ENCODE results near the gene DNAJC27. TPM values are rescaled to one million over a fixed set of nuclear protein-coding genes. Genes with fewer than 3 reads are reported as not detected.

Gene DNAJC27
- total RNA-seq (2021) = 3.8 to 5.4 TPM (median 5.0 TPM) in 3 replicates
- percentile 73 among the genes with signal in this experiment for Bru-seq, nascent RNA
- long read RNA-seq, experiment 1, full-length matches to known transcripts = 7 of 16 reads
- long read RNA-seq, experiment 1, partial matches to known transcripts = 3 of 16 reads
- long read RNA-seq, experiment 1, other reads (novel, unspliced or antisense) = 6 of 16 reads
- long read RNA-seq, experiment 2, partial matches to known transcripts = 0 of 4 reads
- long read RNA-seq, experiment 2, other reads (novel, unspliced or antisense) = 4 of 4 reads
- long read RNA-seq, experiment 3, full-length matches to known transcripts = 1 of 1 reads
- long read RNA-seq, experiment 3, partial matches to known transcripts = 0 of 1 reads
- long read RNA-seq, experiment 3, other reads (novel, unspliced or antisense) = 0 of 1 reads

GRCh38 chr2:24971536-24972314 lies at the start of gene DNAJC27:
Gene DNAJC27 (minus strand): TSS chr2:24971955. CDS start chr2:24971904, 51 bp downstream.
- ATAC-seq (peak; percentile 93), DNase-seq (ENCODE audit: low spot score) (peak; percentile 98)
- Mint-ChIP-seq H3K27ac (peak within 1 kb of the TSS; percentile 99), H3K36me3 (peaks cover 5% of the 10 kb centered on the region; the same call in 1 of the 2 replicates), H3K27me3 (ENCODE audit: low read depth) (no peaks in the 10 kb centered on the region), H3K9me3 (no peaks in the 10 kb centered on the region), H3K4me1 (peaks cover 8% of the 10 kb centered on the region; the same call in 1 of the 2 replicates), H3K4me3 (peak within 1 kb of the TSS; percentile 97)
- ChIA-PET CTCF (interaction anchor here (0.6 to 1.0 kb wide), 4 partner anchors 70 to 239 kb away, joined by 3 to 4 read pairs (median 4); no protein-coding TSS in a partner anchor), POLR2A (interaction anchor here (0.7 to 1.1 kb wide), 2 partner anchors 323 to 443 kb away, joined by 3 read pairs; no protein-coding TSS in a partner anchor)
- TF ChIP-seq, protein P1, sequence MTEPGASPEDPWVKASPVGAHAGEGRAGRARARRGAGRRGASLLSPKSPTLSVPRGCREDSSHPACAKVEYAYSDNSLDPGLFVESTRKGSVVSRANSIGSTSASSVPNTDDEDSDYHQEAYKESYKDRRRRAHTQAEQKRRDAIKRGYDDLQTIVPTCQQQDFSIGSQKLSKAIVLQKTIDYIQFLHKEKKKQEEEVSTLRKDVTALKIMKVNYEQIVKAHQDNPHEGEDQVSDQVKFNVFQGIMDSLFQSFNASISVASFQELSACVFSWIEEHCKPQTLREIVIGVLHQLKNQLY (CRISPR knock-in tag; IDR thresholded peaks at IDR 0.05) = no peak
- TF ChIP-seq SMAD3 (CRISPR knock-in tag; IDR thresholded peaks at IDR 0.05; ENCODE audit: borderline replicate concordance) (0 out of 2 replicates have a peak, but pooled peaks have one; percentile 17), ZBTB21 (CRISPR knock-in tag; IDR thresholded peaks at IDR 0.05; ENCODE audit: borderline replicate concordance) (peak; percentile 73; the same call in 1 of the 2 replicates), EMX1 (CRISPR knock-in tag; IDR thresholded peaks at IDR 0.05) (no peak), CBFB (CRISPR knock-in tag; IDR thresholded peaks at IDR 0.05; ENCODE audit: low read depth) (peak; percentile 81; the same call in 1 of the 2 replicates), ETV6 (CRISPR knock-in tag; IDR thresholded peaks at IDR 0.05) (peak; percentile 90), ESRRA (CRISPR knock-in tag; IDR thresholded peaks at IDR 0.05; ENCODE audit: borderline replicate concordance) (peak; percentile 73), IRF1 (CRISPR knock-in tag; IDR thresholded peaks at IDR 0.05) (0 out of 2 replicates have a peak, but pooled peaks have one; percentile 39), FOXK1 (CRISPR knock-in tag; IDR thresholded peaks at IDR 0.05) (peak; percentile 93), FOXP1 (CRISPR knock-in tag; IDR thresholded peaks at IDR 0.05; ENCODE audit: borderline replicate concordance) (peak; percentile 93), OVOL2 (CRISPR knock-in tag; IDR thresholded peaks at IDR 0.05; ENCODE audit: borderline replicate concordance) (no peak), USF1 (CRISPR knock-in tag; IDR thresholded peaks at IDR 0.05) (peak; percentile 8; the same call in 1 of the 2 replicates), NFYB (CRISPR knock-in tag; conservative IDR thresholded peaks at IDR 0.05; ENCODE audit: low read depth) (peak; percentile 88), HMGA2 (CRISPR knock-in tag; IDR thresholded peaks at IDR 0.05) (no peak), TP53 (CRISPR knock-in tag; IDR thresholded peaks at IDR 0.05) (0 out of 2 replicates have a peak, but pooled peaks have one; percentile 28), ZNF416 (CRISPR knock-in tag; IDR thresholded peaks at IDR 0.05) (no peak), SP1 (CRISPR knock-in tag; conservative IDR thresholded peaks at IDR 0.05) (peak; percentile 91), ELF4 (CRISPR knock-in tag; IDR thresholded peaks at IDR 0.05; ENCODE audit: low read depth) (no peak), MYBL2 (CRISPR knock-in tag; IDR thresholded peaks at IDR 0.05) (peak; percentile 93; the same call in 1 of the 2 replicates), CREM (CRISPR knock-in tag; IDR thresholded peaks at IDR 0.05) (peak; percentile 93), FOXP4 (CRISPR knock-in tag; IDR thresholded peaks at IDR 0.05) (0 out of 2 replicates have a peak, but pooled peaks have one; percentile 73)
- TF ChIP-seq, protein P2, sequence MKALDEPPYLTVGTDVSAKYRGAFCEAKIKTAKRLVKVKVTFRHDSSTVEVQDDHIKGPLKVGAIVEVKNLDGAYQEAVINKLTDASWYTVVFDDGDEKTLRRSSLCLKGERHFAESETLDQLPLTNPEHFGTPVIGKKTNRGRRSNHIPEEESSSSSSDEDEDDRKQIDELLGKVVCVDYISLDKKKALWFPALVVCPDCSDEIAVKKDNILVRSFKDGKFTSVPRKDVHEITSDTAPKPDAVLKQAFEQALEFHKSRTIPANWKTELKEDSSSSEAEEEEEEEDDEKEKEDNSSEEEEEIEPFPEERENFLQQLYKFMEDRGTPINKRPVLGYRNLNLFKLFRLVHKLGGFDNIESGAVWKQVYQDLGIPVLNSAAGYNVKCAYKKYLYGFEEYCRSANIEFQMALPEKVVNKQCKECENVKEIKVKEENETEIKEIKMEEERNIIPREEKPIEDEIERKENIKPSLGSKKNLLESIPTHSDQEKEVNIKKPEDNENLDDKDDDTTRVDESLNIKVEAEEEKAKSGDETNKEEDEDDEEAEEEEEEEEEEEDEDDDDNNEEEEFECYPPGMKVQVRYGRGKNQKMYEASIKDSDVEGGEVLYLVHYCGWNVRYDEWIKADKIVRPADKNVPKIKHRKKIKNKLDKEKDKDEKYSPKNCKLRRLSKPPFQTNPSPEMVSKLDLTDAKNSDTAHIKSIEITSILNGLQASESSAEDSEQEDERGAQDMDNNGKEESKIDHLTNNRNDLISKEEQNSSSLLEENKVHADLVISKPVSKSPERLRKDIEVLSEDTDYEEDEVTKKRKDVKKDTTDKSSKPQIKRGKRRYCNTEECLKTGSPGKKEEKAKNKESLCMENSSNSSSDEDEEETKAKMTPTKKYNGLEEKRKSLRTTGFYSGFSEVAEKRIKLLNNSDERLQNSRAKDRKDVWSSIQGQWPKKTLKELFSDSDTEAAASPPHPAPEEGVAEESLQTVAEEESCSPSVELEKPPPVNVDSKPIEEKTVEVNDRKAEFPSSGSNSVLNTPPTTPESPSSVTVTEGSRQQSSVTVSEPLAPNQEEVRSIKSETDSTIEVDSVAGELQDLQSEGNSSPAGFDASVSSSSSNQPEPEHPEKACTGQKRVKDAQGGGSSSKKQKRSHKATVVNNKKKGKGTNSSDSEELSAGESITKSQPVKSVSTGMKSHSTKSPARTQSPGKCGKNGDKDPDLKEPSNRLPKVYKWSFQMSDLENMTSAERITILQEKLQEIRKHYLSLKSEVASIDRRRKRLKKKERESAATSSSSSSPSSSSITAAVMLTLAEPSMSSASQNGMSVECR (CRISPR knock-in tag; IDR thresholded peaks at IDR 0.05; ENCODE audit: borderline replicate concordance) = peak; percentile 62; the same call in 1 of the 2 replicates
- TF ChIP-seq, protein P3, sequence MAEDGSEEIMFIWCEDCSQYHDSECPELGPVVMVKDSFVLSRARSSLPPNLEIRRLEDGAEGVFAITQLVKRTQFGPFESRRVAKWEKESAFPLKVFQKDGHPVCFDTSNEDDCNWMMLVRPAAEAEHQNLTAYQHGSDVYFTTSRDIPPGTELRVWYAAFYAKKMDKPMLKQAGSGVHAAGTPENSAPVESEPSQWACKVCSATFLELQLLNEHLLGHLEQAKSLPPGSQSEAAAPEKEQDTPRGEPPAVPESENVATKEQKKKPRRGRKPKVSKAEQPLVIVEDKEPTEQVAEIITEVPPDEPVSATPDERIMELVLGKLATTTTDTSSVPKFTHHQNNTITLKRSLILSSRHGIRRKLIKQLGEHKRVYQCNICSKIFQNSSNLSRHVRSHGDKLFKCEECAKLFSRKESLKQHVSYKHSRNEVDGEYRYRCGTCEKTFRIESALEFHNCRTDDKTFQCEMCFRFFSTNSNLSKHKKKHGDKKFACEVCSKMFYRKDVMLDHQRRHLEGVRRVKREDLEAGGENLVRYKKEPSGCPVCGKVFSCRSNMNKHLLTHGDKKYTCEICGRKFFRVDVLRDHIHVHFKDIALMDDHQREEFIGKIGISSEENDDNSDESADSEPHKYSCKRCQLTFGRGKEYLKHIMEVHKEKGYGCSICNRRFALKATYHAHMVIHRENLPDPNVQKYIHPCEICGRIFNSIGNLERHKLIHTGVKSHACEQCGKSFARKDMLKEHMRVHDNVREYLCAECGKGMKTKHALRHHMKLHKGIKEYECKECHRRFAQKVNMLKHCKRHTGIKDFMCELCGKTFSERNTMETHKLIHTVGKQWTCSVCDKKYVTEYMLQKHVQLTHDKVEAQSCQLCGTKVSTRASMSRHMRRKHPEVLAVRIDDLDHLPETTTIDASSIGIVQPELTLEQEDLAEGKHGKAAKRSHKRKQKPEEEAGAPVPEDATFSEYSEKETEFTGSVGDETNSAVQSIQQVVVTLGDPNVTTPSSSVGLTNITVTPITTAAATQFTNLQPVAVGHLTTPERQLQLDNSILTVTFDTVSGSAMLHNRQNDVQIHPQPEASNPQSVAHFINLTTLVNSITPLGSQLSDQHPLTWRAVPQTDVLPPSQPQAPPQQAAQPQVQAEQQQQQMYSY (CRISPR knock-in tag; IDR thresholded peaks at IDR 0.05) = no peak

Data from WTC11 (cell line).